Right cardiac atrium (tissue), 5 donors: ENCODE data around the gene DCST2. TPM values are rescaled to one million over a fixed set of nuclear protein-coding genes. Genes with fewer than 3 reads are reported as not detected.
A peak's percentile ranks its signal among the peaks of the same experiment; 100 is the strongest.

ENCODE experiments used
- ATAC-seq, 2 donors: fragments of 200-7000 bp; cut with Tn5 transposase; one replicate each; pipeline versions ENCODE4 v1.8.0 to v1.9.1; 2020; ENCODE audit warnings: moderate library complexity in 2 of 2, mild to moderate bottlenecking in 1 of 2
- DNase-seq, 3 donors: peaks; one replicate each; pipeline ENCODE4 v3.0.0-alpha.2; 2020
- H3K27ac ChIP-seq: one replicate; pipeline ENCODE4 v1.5.1; 2013; ENCODE audit warnings: mild to moderate bottlenecking, low read length, control low read depth, moderate library complexity
- H3K27me3 ChIP-seq: one replicate; pipeline ENCODE4 v1.6.1; 2013; ENCODE audit not compliant: control insufficient read depth, insufficient read depth
- H3K4me1 ChIP-seq: one replicate; pipeline ENCODE4 v1.6.1; 2013; ENCODE audit warnings: low read length; ENCODE audit not compliant: control insufficient read depth, insufficient read depth
- H3K4me3 ChIP-seq: one replicate; pipeline ENCODE4 v1.5.1; 2013; ENCODE audit warnings: low read length, control low read depth
- H3K9me3 ChIP-seq: one replicate; pipeline ENCODE4 v1.6.1; 2013; ENCODE audit warnings: low read length; ENCODE audit not compliant: control insufficient read depth
- WGBS: extraction: QIAGEN DNeasy Blood & Tissue Kit; methylation state at CpG from one replicate; pipeline ENCODE4 v1.1.7; 2013; 5-methylcytosine and 5-hydroxymethylcytosine counted together
- intact Hi-C, 4 donors: fragments of 100-400 bp; cut with DNase I; formaldehyde crosslinking; loops; one replicate each; pipeline versions ENCODE4 v1.11.0 to v1.14.0; 2022 to 2023
- polyA plus RNA-seq: library from polyadenylated mRNA; stranded (reverse); fragments of 200-250 nt; gene quantifications from one replicate; pipeline ENCODE4 v1.2.3, GENCODE V29; 2013
- total RNA-seq, 4 donors: library from RNA; stranded (reverse); fragmentation: NEBNext Ultra II Directional; extraction: Animal tissue kit (Norgen Biotek cat#: 25700); gene quantifications; one replicate each; pipeline ENCODE4 v1.2.1, GENCODE V29; 2021
- donor health status: healthy with polysubstance abuse.
- donor health status: DM: no; HTN: yes; CAD: no.
- donor health status: DM: no; HTN: no; CAD: no.
- donor health status: DM: no; HTN: yes; CAD: no; lungs with severe emphysema.
- donor health status: DM: yes; HTN: yes; CAD: no.

Gene DCST2
- total and polyA plus RNA-seq, 5 donors = 0.23 to 0.33 (median 0.29) TPM; not detected in 1

- Histone ChIP-seq H3K4me1 (peaks cover 4% of the 10 kb centered on the region), H3K9me3 (no peaks in the 10 kb centered on the region), H3K27ac (no peak overlapping the region), H3K27me3 (no peaks in the 10 kb centered on the region), H3K4me3 (no peak overlapping the region)
- WGBS = 76% methylated on average over 7 of the region's 7 CpGs
- intact Hi-C loops = loop anchor here in 2 of 4 donors (10.0 kb wide), 3 partner anchors 95 to 515 kb away; partner anchors contain the start of genes CKS1B (in 1 of the 2), PBXIP1 (in 1 of the 2), SHC1 (in 1 of the 2) and UBE2Q1 (in 1 of the 2)
- no peak for ATAC-seq
- peak in 2 of 3 donors; percentile 52 to 53 for DNase-seq
Observed at GRCh38 chr1:155069551-155070157, 36.1 kb upstream of the DCST2 start.

GRCh38 chr1:155068599-155068998 lies 35.0 kb upstream of the DCST2 start:
- Histone ChIP-seq H3K4me3 (no peak overlapping the region), H3K4me1 (peaks cover 4% of the 10 kb centered on the region), H3K27me3 (no peaks in the 10 kb centered on the region), H3K27ac (no peak overlapping the region), H3K9me3 (no peaks in the 10 kb centered on the region)
- ATAC-seq = no peak
- DNase-seq = peak in 1 of 3 donors; percentile 7
- intact Hi-C loops = loop anchor here in 2 of 4 donors (10.0 kb wide), 2 partner anchors 94 to 114 kb away; partner anchors contain the start of genes CKS1B (in 1 of the 2), PBXIP1 (in 1 of the 2) and SHC1 (in 1 of the 2)
- WGBS = 90% methylated on average over 3 of the region's 3 CpGs

- intact Hi-C loops = loop anchor here in 2 of 4 donors (2.0 to 10.0 kb wide), 3 partner anchors 16 to 112 kb away; partner anchors contain the start of genes CKS1B (in 1 of the 2), PBXIP1 (in 1 of the 2) and SHC1 (in 1 of the 2)
- no peaks in the 10 kb centered on the region for H3K27me3 ChIP-seq
- 88% methylated on average over 8 of the region's 8 CpGs for WGBS
- H3K4me3 ChIP-seq = no peak overlapping the region
- DNase-seq (peak in 1 of 3 donors; percentile 47), ATAC-seq (no peak)
- peaks cover 4% of the 10 kb centered on the region for H3K4me1 ChIP-seq
- H3K9me3 ChIP-seq = no peaks in the 10 kb centered on the region
- no peak overlapping the region for H3K27ac ChIP-seq
Observed at GRCh38 chr1:155066777-155067176, 33.2 kb upstream of the DCST2 start.

GRCh38 chr1:155064832-155065429 lies 31.4 kb upstream of the DCST2 start:
- no peak overlapping the region for H3K4me3 ChIP-seq
- WGBS = 76% methylated on average over 5 of the region's 5 CpGs

GRCh38 chr1:155064111-155064831 lies 30.7 kb upstream of the DCST2 start:
- 12% methylated on average over 14 of the region's 14 CpGs for WGBS
- peak; percentile 3 to 7 for ATAC-seq
- intact Hi-C loops = loop anchor here in 2 of 4 donors (10.0 kb wide), 2 partner anchors 89 to 109 kb away; partner anchors contain the start of genes CKS1B (in 1 of the 2), PBXIP1 (in 1 of the 2) and SHC1 (in 1 of the 2)
- Histone ChIP-seq H3K27me3 (no peaks in the 10 kb centered on the region), H3K9me3 (no peaks in the 10 kb centered on the region), H3K27ac (no peak overlapping the region), H3K4me1 (no peaks in the 10 kb centered on the region), H3K4me3 (peak overlapping the region; percentile 81)
- no peak for DNase-seq

More at GRCh38 chr1:155064832-155065429, 31.4 kb upstream of the DCST2 start:
- H3K27me3 ChIP-seq = no peaks in the 10 kb centered on the region
- ATAC-seq (no peak), DNase-seq (peak in 2 of 3 donors; percentile 13 to 21)
- no peak overlapping the region for H3K27ac ChIP-seq
- intact Hi-C loops = loop anchor here in 2 of 4 donors (10.0 kb wide), 2 partner anchors 90 to 110 kb away; partner anchors contain the start of genes CKS1B (in 1 of the 2), PBXIP1 (in 1 of the 2) and SHC1 (in 1 of the 2)
- H3K9me3 ChIP-seq = no peaks in the 10 kb centered on the region
- no peaks in the 10 kb centered on the region for H3K4me1 ChIP-seq

GRCh38 chr1:155063550-155064110 lies 30.0 kb upstream of the DCST2 start, which contains the start of gene EFNA4:
TSS of gene EFNA4 (plus strand) at chr1:155063740. CDS start at chr1:155063824, 84 bp downstream.
- DNase-seq (peak; percentile 84 to 92 (median 92)), ATAC-seq (peak; percentile 86 to 90)
- peak within 1 kb of the TSS; percentile 82 for H3K27ac ChIP-seq
- H3K9me3 ChIP-seq = no peaks in the 10 kb centered on the region
- no peaks in the 10 kb centered on the region for H3K27me3 ChIP-seq
- intact Hi-C loops = loop anchor here in 2 of 4 donors (10.0 kb wide), 2 partner anchors 89 to 109 kb away; partner anchors contain the start of genes CKS1B (in 1 of the 2), PBXIP1 (in 1 of the 2) and SHC1 (in 1 of the 2)
- H3K4me1 ChIP-seq = no peaks in the 10 kb centered on the region
- under 1% methylated on average over 57 of the region's 57 CpGs for WGBS
- peak within 1 kb of the TSS; percentile 81 for H3K4me3 ChIP-seq

GRCh38 chr1:155062702-155063411 lies 29.3 kb upstream of the DCST2 start:
- no peaks in the 10 kb centered on the region for H3K4me1 ChIP-seq
- intact Hi-C loops = loop anchor here in 2 of 4 donors (10.0 kb wide), 2 partner anchors 88 to 108 kb away; partner anchors contain the start of genes CKS1B (in 1 of the 2), PBXIP1 (in 1 of the 2) and SHC1 (in 1 of the 2)
- H3K4me3 ChIP-seq = peak overlapping the region; percentile 81
- H3K9me3 ChIP-seq = no peaks in the 10 kb centered on the region
- H3K27ac ChIP-seq = no peak overlapping the region
- DNase-seq (peak; percentile 60 to 87 (median 87)), ATAC-seq (peak; percentile 30 to 42)
- no peaks in the 10 kb centered on the region for H3K27me3 ChIP-seq
- 15% methylated on average over 46 of the region's 46 CpGs for WGBS

GRCh38 chr1:155062151-155062686 lies 28.6 kb upstream of the DCST2 start:
- Histone ChIP-seq H3K9me3 (no peaks in the 10 kb centered on the region), H3K27me3 (no peaks in the 10 kb centered on the region), H3K4me3 (no peak overlapping the region), H3K4me1 (no peaks in the 10 kb centered on the region), H3K27ac (no peak overlapping the region)
- DNase-seq (peak in 2 of 3 donors; percentile 73), ATAC-seq (peak; percentile 1 to 3)
- WGBS = 36% methylated on average over 29 of the region's 29 CpGs
- intact Hi-C loops = loop anchor here in 2 of 4 donors (10.0 kb wide), 2 partner anchors 87 to 107 kb away; partner anchors contain the start of genes CKS1B (in 1 of the 2), PBXIP1 (in 1 of the 2) and SHC1 (in 1 of the 2)

- no peaks in the 10 kb centered on the region for H3K4me1 ChIP-seq
- intact Hi-C loops = loop anchor here in 2 of 4 donors (10.0 kb wide), 2 partner anchors 87 to 107 kb away; partner anchors contain the start of genes CKS1B (in 1 of the 2), PBXIP1 (in 1 of the 2) and SHC1 (in 1 of the 2)
- 28% methylated on average over 21 of the region's 21 CpGs for WGBS
- no peaks in the 10 kb centered on the region for H3K9me3 ChIP-seq
- H3K4me3 ChIP-seq = no peak overlapping the region
- DNase-seq (peak; percentile 89 to 95 (median 95)), ATAC-seq (peak; percentile 44 to 61)
- no peaks in the 10 kb centered on the region for H3K27me3 ChIP-seq
- no peak overlapping the region for H3K27ac ChIP-seq
Observed at GRCh38 chr1:155061381-155062150, 28.0 kb upstream of the DCST2 start.
